GM19328 (cell line): ENCODE measurements around the gene ETS1.

Experiments
- ATAC-seq: cut with Tn5 transposase; IDR thresholded peaks from one replicate; pipeline ENCODE4 v1.9.1; 2021; ENCODE audit warnings: mild to moderate bottlenecking, moderate library complexity; ENCODE audit not compliant: unreplicated experiment

Gene ETS1

DNA sequence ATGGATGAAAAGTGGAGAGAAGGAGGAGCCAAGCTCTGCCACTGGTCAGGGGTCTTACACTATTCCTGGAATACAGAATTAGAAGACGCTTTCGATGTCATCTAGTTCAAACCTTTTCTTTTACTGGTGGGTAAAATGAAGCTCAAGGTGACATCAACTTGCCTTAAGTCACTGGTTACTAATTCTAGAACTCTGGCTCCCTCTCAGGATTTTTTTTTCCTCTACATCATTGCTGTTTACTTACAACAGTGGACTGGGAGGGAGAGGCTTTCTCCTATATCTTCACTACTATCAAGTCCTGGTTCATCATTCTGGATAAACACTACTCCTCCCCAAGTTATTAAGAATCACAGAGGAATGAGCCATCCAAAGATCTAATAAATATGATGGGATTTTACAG lies 82.9 kb downstream of the ETS1 start:
- no peak for ATAC-seq

- ATAC-seq: no peak
Measured at GRCh38 chr11:128503245-128503991, 83.9 kb downstream of the ETS1 start.

DNA sequence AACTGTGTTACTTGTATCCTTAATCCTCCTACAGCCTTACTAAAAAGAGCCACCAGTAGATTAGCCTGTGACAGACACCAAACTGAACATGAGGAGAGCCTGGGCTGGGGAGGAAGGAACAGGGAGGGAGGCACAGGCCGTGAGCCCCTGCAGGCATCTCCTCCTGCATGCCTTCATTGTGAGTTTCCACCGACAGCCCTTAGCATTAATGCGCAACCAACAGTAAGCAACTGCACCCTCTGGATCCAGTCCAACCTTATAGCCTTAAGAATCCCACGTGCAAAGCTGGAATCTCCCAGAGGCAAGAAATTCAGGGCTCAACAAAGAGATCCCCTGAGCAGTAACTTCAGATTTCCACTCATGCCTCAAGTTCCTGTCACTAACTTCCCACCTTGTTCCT lies 84.6 kb downstream of the ETS1 start:
- ATAC-seq: no peak

DNA sequence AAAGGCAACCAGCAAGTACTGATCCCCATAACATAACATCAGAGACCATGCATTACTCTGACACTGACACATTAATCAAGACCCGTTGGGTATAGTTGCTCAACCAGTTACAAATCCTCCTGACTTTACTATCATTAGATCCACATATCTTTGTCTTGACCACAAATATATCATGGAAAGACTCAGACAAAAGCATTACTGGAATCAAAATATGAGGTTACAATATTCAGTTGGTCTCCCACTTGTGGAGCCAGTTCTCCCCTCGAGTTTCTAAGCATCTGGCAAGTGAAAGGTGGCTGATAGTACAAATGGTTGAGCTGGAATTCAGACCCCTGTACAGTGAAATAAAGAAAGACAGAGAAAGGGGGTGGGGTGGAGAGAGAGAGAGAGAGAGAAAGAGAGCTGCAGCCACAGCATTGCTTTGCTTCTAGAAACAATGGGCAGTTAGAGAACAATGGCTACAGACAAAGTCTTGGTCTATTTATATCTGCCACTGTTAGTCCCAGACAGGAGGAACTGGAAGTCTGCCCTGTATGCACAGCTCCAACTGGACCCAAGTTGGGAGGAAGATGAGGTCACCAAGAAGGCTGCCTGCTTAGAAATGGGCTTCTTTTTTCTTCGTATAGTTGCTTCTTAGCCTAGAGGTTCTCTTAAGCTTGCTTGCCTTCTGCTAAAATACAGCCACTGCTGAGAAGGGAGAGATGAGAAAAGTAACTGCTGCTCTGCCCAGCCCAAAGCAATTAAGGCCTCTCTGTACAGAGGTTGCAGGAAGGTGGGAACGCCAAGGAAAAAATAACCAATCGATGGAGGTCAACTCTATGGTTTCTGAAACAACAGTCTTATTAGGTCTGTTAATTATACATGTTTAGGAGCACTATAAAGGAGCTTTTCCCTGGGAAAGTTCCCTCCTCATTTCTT lies 85.5 kb downstream of the ETS1 start:
- no peak for ATAC-seq

DNA sequence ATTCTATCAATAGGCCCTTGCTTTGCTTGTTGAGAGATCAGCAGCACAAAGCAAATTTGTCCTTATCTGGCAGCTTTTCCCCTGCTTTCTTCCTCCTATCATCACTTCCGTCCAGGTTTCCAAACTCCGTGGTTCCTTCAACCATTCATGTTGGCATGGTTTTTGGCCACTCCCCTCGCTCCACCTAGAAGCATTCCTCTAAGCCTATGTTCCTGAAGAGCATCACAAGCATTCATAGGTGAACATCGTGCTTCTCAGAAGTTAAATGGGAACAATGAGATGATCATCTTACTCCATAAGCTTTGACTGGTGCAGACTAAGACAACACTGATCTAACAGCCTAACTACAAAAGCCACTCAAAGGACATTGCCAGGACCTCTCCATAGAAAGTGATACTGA lies 86.3 kb downstream of the ETS1 start:
- no peak for ATAC-seq

GRCh38 chr11:128500493-128500892 lies 86.9 kb downstream of the ETS1 start:
- ATAC-seq: no peak

- no peak for ATAC-seq
Measured at GRCh38 chr11:128499613-128500253, 87.6 kb downstream of the ETS1 start.

- no peak for ATAC-seq
Measured at GRCh38 chr11:128498721-128499245, 88.6 kb downstream of the ETS1 start.

DNA sequence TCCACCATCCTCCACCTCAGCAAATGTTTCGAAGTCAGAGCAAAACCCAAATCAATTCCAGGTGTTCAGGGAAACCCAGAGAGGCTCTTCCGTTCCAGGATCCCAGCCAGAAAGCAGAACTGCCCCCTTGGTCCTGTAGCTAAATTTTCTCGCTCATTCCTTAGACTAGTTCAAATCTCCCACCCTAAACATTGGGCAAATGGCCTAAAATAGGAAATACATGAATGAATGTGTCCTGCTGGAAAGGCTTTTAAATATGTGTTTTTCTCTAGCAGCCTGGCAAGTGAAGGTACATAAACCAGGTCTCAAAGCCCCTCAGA lies 89.6 kb downstream of the ETS1 start:
- no peak for ATAC-seq

GRCh38 chr11:128497061-128497775 lies 90.1 kb downstream of the ETS1 start:
- ATAC-seq: peak; percentile 53

DNA sequence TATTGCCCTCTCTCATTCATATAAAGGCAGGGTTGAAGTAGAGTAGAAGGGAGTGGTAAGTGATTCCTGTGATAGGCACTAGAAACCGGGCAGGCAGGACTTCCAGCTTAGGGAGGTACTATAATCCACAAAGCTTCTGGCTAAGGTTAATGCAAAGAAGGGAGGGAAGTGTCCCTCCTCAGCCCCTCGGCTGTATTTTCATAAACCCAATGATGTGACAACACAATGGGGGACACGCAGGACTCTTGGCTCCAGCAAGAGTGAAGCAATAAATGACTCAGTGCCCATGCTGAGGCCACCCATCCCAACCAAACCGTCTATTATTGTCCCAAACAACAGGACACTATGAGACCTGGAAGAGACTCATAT lies 90.7 kb downstream of the ETS1 start:
- no peak for ATAC-seq

GRCh38 chr11:128496249-128496648 lies 91.1 kb downstream of the ETS1 start:
- peak; percentile 3 for ATAC-seq

DNA sequence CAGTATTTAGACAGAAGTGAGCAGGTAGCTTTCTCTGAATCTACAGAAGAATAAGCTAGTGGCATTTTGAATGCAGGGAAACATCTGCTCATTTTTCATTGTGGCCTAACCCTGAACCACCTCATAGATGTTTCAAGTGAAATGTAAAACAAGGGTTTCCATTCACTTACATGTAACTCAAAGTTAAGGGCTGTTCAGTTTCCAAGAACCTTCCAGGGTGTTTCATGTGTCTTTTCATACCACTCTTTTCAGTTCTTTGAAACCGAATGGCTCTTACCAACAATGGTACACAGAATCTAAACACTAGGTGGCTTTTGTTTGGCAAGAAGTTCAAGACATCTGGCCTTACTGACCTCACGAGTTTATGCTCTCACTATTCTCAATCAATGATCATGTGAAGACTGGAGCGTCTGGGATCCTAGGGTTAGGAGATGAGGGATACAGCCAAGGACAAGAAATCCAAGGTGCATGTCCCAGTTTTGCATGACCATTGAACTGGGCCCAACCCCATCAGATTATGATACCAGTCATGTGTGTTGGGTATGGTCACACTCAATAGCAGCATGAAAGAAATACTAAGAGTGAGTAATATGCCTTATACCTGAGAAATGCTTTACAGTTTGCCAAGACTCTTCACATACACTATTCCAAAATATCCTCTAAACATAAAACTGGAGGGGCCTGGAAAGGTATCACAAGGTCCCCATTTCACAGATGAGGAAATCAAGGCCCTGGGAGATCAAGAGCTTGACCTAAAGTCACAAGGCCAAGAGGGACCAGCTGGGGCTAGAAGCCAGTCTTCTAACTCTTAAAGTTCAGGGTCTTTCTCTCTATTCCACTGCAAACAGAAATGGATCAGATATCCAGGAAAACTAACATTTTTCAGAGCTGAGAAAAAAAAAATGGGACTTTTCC lies 92.7 kb downstream of the ETS1 start:
- ATAC-seq: no peak

GRCh38 chr11:128493570-128493965 lies 93.8 kb downstream of the ETS1 start:
- no peak for ATAC-seq

DNA sequence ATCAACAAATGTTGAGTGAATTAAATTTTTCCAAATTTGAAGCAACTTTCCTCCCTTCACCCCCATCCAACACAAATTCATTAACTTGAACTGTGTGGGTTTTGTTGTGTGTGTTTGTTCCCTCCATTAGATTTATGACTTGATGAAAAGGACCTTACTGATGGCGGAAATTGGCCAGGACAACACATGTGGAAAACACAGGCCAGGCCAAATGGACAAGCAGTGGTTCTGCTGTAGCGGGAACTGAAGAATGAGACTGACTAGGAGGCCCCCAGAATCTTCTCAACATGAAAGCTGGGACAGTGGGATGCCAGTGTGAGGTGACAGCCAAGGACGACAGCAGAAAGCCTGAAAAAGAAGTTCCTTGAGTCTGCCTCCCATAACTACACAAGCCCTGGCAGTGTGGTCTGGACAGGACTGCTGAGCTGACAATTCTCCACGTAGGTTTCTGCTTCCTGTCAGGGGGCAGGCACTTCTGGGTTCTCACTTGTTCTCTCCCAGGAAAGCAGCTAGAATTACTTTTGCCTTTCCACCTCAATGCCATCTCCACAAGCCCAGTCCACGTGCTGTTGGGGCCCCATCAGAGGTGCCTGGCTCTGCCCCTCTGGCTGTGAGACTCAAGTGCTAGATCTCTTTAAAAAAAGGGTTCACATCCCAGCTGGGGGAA lies 94.3 kb downstream of the ETS1 start:
- no peak for ATAC-seq

DNA sequence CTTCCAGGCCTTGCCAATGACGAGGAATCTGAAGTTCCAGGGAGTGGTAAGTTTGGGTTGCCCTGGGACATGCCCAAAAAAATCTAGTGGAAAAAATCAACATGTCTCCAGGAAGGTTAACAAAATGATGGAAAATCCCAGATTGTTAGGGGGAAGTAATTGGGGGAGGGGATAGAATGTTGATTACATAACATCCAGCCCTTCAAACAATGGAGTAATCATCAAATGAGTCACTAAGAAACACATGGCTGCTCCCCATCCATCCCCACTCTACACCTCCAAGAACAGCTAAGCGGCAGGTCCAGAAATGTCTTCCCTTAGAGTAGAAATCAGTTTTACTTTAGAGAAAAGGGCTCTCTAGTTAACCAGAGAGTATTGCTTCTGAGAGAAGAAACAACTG lies 94.9 kb downstream of the ETS1 start:
- no peak for ATAC-seq

GRCh38 chr11:128491195-128491936 lies 96.0 kb downstream of the ETS1 start:
- ATAC-seq: no peak

DNA sequence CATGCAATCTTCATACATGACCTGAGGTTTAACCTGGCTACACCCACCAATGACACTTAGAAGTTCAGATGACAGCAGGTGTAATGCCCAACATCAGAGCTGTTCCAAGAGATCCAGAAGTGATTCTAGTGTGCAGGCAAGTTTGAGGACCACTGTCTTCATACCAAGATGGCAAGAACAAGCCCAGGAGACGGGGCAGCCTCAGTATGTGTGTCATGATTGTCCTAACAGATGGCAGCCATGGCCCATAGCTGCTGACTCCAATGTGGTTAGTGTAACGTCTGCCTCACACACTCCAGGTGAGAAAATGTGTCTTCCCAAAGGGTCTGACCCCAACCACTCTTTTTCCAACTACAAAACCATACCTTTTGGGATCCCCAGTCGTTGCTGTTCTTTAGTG lies 97.3 kb downstream of the ETS1 start:
- ATAC-seq: no peak

- ATAC-seq: no peak
Measured at GRCh38 chr11:128488471-128488870, 98.9 kb downstream of the ETS1 start.
